Activated T-helper 17 cell treated with anti-CD3 and anti-CD28 coated beads, Interleukin-2, amount 50 U/mL, for 72 hours (primary cell): ENCODE measurements around the gene MED15. TPM values are rescaled to one million over a fixed set of nuclear protein-coding genes. Genes with fewer than 3 reads are reported as not detected.
A peak's percentile ranks its signal among the peaks of the same experiment; 100 is the strongest.

Experiments used
- ATAC-seq: fragments of 150-1000 bp; cut with Tn5 transposase; replicated peaks from 2 replicates; pipeline ENCODE4 v1.10.0; 2021; ENCODE audit warnings: mild to moderate bottlenecking, moderate library complexity
- H3K27ac Mint-ChIP-seq: one replicate; pipeline ENCODE4 v1.8.0; 2022; ENCODE audit warnings: mixed read lengths
- H3K27me3 Mint-ChIP-seq: one replicate; pipeline ENCODE4 v1.8.0; 2022; ENCODE audit warnings: mixed read lengths
- H3K36me3 Mint-ChIP-seq: one replicate; pipeline ENCODE4 v1.8.0; 2022; ENCODE audit warnings: low read depth, mild to moderate bottlenecking, mixed read lengths
- H3K4me1 Mint-ChIP-seq: one replicate; pipeline ENCODE4 v1.8.0; 2022; ENCODE audit warnings: mixed read lengths
- H3K4me3 Mint-ChIP-seq: one replicate; pipeline ENCODE4 v1.8.0; 2022; ENCODE audit warnings: mild to moderate bottlenecking, mixed read lengths
- H3K9me3 Mint-ChIP-seq: one replicate; pipeline ENCODE4 v1.8.0; 2022; ENCODE audit warnings: mixed read lengths
- total RNA-seq, 2 donors: library from RNA; stranded (reverse); gene quantifications; one replicate each; pipeline ENCODE4 v1.2.3, GENCODE V29; 2022

MED15 gene
- total RNA-seq, 2 donors from 2014 or later: 115 to 118 TPM

GRCh38 chr22:20511578-20512229 lies 4.3 kb downstream of the MED15 start:
- H3K4me1 Mint-ChIP-seq: peaks cover 53% of the 10 kb centered on the region
- H3K4me3 Mint-ChIP-seq: peak overlapping the region; percentile 98
- no peak overlapping the region for H3K27ac Mint-ChIP-seq
- no peaks in the 10 kb centered on the region for H3K27me3 Mint-ChIP-seq
- ATAC-seq: no peak
- H3K9me3 Mint-ChIP-seq: no peaks in the 10 kb centered on the region
- peaks cover 85% of the 10 kb centered on the region for H3K36me3 Mint-ChIP-seq

DNA sequence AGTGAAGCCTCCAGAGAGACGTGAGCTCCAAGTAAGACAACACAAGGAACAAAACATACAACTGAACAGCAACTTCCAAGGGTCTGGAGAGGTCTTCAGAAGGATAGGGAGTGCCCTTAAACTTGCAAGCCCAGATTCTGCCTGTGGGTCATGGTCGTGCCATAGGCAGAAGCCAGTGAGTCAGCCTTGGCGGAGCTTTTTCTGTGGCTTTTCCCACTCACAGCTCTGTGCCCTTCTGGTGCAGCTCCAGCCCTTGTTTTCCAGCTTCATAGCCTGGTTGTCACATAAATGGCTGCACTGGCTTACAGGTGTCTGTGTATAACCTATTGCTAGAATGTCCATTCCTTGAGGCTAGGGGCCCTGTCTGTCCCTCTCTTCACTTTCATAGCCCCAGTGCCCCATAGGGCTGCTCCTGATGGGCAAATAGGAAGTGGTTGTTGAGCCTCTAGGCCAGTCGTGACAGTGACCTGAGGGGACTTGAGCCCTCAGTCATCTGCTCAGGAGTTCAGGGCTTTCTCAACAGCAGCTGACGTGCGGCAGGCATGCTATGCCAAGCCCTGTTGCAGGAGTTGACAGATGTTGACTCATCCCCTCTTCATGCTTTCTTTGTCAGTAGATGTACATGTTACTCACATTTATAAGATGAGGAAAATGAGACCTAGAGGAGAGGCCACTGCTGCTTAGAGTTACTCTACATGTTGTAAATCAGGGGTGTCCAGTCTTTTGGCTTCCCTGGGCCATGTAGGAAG lies 7.4 kb downstream of the MED15 start:
- Mint-ChIP-seq H3K4me3 (no peak overlapping the region), H3K4me1 (peaks cover 49% of the 10 kb centered on the region), H3K27ac (no peak overlapping the region), H3K36me3 (peaks cover 89% of the 10 kb centered on the region), H3K27me3 (no peaks in the 10 kb centered on the region), H3K9me3 (no peaks in the 10 kb centered on the region)
- ATAC-seq: peak; percentile 74

- H3K4me3 Mint-ChIP-seq: no peak overlapping the region
- no peaks in the 10 kb centered on the region for H3K27me3 Mint-ChIP-seq
- no peaks in the 10 kb centered on the region for H3K9me3 Mint-ChIP-seq
- H3K27ac Mint-ChIP-seq: no peak overlapping the region
- peaks cover 85% of the 10 kb centered on the region for H3K36me3 Mint-ChIP-seq
- H3K4me1 Mint-ChIP-seq: peaks cover 46% of the 10 kb centered on the region
- ATAC-seq: no peak
These were observed 9.0 kb downstream of the MED15 start for GRCh38 chr22:20516399-20516798.

DNA sequence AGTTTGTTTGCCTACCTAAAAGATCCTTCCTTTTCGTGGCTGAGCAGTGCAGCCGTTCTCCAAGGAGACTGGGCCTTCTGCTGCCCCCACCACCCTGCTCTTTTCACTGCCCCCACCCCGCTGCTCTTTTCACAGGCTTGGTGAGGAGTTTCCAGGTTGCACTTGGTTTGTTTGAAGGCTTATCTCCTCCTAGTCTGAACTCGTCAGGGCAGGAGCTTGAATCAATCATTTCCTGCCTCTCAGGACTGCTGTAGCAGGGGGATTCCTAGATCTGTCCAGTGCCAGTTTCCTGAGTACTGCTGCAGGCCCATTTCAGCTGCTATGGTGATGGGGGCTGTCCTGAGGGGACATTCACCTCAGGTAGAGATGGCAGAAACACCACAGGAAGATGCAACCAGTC lies 10.0 kb downstream of the MED15 start:
- Mint-ChIP-seq H3K36me3 (peaks cover 83% of the 10 kb centered on the region), H3K27me3 (no peaks in the 10 kb centered on the region), H3K4me3 (peak overlapping the region; percentile 39), H3K4me1 (peaks cover 41% of the 10 kb centered on the region), H3K9me3 (no peaks in the 10 kb centered on the region), H3K27ac (peak overlapping the region; percentile 52)
- ATAC-seq: no peak

DNA sequence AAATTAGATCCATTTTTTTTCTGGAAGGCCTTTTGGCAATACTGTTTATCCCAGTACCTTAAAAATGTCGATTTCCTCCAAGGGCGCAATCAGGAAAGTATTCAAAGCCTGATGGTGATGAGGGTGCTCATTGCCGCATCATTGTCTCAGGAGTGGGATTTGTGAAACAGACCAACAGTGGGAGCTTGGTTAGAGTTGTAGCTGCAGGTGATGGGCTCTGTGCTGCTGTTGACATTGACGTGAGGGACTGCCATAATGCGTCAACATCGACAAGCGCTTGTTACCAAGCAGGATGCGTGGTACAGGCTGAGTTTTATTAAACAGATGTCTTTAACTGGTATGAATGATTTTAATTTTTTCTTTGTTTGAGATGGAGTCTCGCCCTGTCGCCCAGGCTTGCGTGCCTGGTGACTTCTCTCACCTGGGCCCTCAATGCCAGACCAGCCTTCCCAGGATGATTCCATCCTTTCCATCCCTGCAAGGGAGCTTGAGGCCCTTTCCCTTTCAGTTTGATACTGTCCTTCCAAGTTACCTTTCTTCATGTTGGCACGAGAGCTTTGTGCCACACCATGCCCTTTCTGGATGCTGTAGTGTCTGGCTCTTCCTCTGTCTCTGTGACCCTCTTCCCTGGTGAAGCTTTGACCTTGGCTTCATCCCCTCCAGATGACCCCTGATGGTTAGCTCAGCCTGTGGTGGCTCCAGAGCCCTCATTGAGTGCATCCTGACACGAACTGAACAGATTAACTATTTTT lies 10.6 kb downstream of the MED15 start:
- Mint-ChIP-seq H3K27me3 (no peaks in the 10 kb centered on the region), H3K36me3 (peaks cover 83% of the 10 kb centered on the region), H3K4me1 (peaks cover 47% of the 10 kb centered on the region), H3K27ac (peak overlapping the region; percentile 36), H3K4me3 (peak overlapping the region; percentile 39), H3K9me3 (no peaks in the 10 kb centered on the region)
- no peak for ATAC-seq

- Mint-ChIP-seq H3K27me3 (no peaks in the 10 kb centered on the region), H3K4me3 (peak overlapping the region; percentile 26), H3K36me3 (peaks cover 83% of the 10 kb centered on the region), H3K9me3 (no peaks in the 10 kb centered on the region), H3K4me1 (peaks cover 53% of the 10 kb centered on the region), H3K27ac (peak overlapping the region; percentile 75)
- ATAC-seq: no peak
These were observed 12.1 kb downstream of the MED15 start for GRCh38 chr22:20519558-20519957.

DNA sequence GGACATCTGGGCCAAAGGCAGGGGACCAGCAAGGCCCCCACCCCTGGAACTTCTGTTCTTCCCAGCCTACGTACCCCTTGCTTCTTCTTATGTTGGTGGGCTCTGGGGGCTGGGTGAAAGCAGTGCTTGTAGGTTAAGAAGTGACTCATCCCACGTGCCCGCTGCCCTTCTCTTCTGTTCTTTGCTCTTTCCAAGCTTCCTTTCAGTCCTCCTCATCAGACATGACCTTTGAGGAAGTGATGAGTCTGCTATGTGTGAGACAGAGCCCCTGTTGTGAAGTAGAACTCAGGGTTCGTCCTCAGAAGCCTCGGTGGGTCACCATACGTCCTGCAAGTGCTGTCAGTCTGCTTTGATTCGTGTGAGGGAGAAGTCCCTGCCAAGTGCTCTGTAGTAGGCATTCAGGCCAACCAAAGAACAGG lies 12.7 kb downstream of the MED15 start:
- Mint-ChIP-seq H3K36me3 (peaks cover 81% of the 10 kb centered on the region), H3K4me1 (peaks cover 48% of the 10 kb centered on the region), H3K4me3 (peak overlapping the region; percentile 26), H3K27me3 (no peaks in the 10 kb centered on the region), H3K27ac (peak overlapping the region; percentile 75), H3K9me3 (no peaks in the 10 kb centered on the region)
- ATAC-seq: peak; percentile 61

DNA sequence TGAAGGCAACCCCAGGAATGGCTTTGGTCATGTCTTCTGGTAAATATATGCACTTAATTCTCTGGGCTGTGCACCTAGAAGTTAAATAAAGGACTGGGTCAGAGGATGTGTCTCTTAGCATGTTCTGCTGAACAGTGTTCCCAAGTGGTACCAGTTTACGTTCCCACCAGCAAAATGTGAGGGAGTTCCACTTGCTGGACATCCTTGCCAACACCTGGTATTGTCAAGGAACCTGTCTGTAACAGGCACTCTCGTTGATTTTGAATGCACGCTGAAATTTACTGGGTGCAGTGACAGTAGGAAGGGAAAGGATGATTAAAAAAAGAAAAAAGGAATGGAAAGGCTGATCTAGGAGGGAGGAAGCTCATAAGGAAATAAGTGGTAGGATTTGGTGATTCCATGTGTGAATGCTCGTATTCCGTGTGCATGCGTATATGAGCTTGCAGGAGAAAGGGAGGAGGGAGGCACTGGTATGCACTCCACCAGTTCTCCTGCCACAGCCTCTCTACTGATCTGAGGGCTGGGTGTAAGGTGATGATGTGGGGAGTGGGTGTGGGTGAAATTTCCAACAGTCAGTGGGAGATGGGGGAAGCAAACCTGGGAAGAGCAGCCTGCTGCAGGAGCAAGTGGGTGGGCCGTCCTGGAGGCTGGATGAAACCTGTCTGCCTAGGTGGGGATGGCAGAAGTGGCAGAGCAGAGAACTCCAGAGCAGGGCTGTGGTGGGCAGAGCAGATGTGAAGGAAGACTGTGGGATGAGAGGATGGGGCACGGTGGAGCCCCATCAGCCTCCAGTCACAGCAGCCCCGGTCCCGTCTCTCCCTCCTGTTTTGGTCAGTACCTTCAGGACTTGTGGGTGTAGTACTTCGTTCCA lies 15.0 kb downstream of the MED15 start:
- Mint-ChIP-seq H3K4me1 (peaks cover 56% of the 10 kb centered on the region), H3K27me3 (no peaks in the 10 kb centered on the region), H3K9me3 (no peaks in the 10 kb centered on the region), H3K27ac (peak overlapping the region; percentile 57), H3K4me3 (peak overlapping the region; percentile 59), H3K36me3 (peaks cover 84% of the 10 kb centered on the region)
- ATAC-seq: peak; percentile 21

GRCh38 chr22:20523086-20523983 lies 15.9 kb downstream of the MED15 start:
- H3K9me3 Mint-ChIP-seq: no peaks in the 10 kb centered on the region
- H3K36me3 Mint-ChIP-seq: peaks cover 84% of the 10 kb centered on the region
- H3K27me3 Mint-ChIP-seq: no peaks in the 10 kb centered on the region
- H3K4me3 Mint-ChIP-seq: peak overlapping the region; percentile 59
- peak overlapping the region; percentile 57 for H3K27ac Mint-ChIP-seq
- ATAC-seq: peak; percentile 45
- H3K4me1 Mint-ChIP-seq: peaks cover 55% of the 10 kb centered on the region

DNA sequence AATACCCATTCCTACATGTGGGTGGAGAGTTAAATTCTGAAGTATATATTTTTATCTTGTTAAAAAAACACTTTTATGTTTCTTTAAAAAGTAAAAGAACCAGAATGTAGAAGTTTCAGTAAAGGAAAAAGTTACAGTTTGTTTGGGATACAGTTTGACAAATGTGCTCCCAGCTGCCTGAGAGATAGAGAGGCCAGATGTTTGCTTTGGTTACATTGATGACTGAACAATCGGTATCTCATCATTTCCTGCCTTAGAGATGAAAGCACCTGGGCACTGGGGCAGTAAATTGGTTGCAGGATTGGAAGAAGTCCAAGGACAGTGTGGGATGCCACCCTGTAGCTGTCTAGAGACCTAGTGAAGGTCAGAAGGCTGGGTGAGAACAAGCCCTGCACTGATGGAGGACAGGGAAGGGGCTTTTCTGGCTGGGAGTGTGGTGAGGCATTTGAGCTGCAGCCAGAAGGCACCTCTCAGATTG lies 16.6 kb downstream of the MED15 start:
- H3K4me3 Mint-ChIP-seq: peak overlapping the region; percentile 59
- H3K27ac Mint-ChIP-seq: peak overlapping the region; percentile 57
- ATAC-seq: peak; percentile 70
- no peaks in the 10 kb centered on the region for H3K9me3 Mint-ChIP-seq
- no peaks in the 10 kb centered on the region for H3K27me3 Mint-ChIP-seq
- peaks cover 84% of the 10 kb centered on the region for H3K36me3 Mint-ChIP-seq
- peaks cover 52% of the 10 kb centered on the region for H3K4me1 Mint-ChIP-seq

- no peaks in the 10 kb centered on the region for H3K9me3 Mint-ChIP-seq
- no peak for ATAC-seq
- peaks cover 76% of the 10 kb centered on the region for H3K36me3 Mint-ChIP-seq
- peaks cover 50% of the 10 kb centered on the region for H3K4me1 Mint-ChIP-seq
- no peaks in the 10 kb centered on the region for H3K27me3 Mint-ChIP-seq
- H3K27ac Mint-ChIP-seq: no peak overlapping the region
- no peak overlapping the region for H3K4me3 Mint-ChIP-seq
These were observed 17.6 kb downstream of the MED15 start for GRCh38 chr22:20525048-20525447.

DNA sequence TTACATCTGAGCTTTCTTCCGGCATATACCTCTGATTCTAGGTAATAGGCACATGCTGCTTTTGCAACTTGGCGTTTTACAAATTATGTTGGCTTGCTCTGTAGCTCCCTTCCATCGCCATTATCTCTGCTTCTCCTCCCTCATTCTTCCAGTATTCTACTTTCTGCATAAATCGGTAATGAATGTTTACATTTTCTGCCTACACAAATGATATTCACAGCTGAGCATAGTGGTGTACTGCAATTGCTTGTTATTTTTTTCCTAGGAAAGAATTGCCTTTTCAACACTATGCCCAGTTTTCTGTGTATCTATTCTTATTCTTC lies 18.9 kb downstream of the MED15 start:
- peak overlapping the region; percentile 1 for H3K27ac Mint-ChIP-seq
- peaks cover 74% of the 10 kb centered on the region for H3K36me3 Mint-ChIP-seq
- H3K27me3 Mint-ChIP-seq: no peaks in the 10 kb centered on the region
- H3K4me3 Mint-ChIP-seq: peak overlapping the region; percentile 0
- H3K9me3 Mint-ChIP-seq: no peaks in the 10 kb centered on the region
- ATAC-seq: no peak
- peaks cover 49% of the 10 kb centered on the region for H3K4me1 Mint-ChIP-seq

DNA sequence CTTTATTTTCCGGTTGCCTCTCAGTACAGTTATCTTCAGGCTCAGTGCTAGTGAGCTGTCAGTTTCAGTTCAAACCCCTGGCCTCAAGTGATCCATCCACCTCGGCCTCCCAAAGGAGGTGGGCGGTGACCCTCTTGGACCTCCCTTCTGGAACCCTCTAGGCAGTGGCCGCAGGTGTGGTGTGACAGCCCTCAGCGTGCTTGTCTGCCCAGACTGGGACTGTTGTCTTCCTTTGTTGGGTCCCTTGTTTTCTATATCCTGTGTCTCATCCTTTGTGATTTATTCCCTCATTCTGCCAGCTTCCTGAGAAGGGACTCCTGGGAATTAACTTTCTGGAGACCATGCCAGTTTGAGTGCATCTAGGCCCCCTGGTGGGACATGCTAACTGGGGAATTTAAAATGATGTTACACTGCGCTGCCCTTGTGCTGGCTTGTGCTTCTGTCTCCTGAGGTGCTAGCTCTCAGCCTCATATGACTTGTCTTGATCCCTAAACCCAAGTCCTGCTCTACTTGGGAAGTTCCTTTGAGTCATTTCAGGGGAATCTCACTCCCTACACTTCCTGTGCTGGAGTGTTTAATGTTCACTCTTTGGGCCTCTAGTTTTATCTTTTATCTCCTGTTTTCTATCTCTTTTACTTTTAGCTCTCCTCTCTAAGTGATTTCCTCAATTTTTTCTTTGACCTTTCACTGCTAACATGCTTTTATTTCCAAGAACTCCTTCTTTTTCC lies 19.4 kb downstream of the MED15 start:
- no peaks in the 10 kb centered on the region for H3K27me3 Mint-ChIP-seq
- no peaks in the 10 kb centered on the region for H3K9me3 Mint-ChIP-seq
- no peak for ATAC-seq
- H3K4me1 Mint-ChIP-seq: peaks cover 54% of the 10 kb centered on the region
- H3K27ac Mint-ChIP-seq: peak overlapping the region; percentile 1
- peak overlapping the region; percentile 0 for H3K4me3 Mint-ChIP-seq
- H3K36me3 Mint-ChIP-seq: peaks cover 75% of the 10 kb centered on the region
